HFFc6 (cell line): ENCODE data around the gene KPNA4. TPM values are rescaled to one million over a fixed set of nuclear protein-coding genes. Genes with fewer than 3 reads are reported as not detected.

Experiments
- DNase-seq: peaks from one replicate; pipeline ENCODE4 v3.0.0-alpha.2; 2018
- H3K27ac Mint-ChIP-seq: 2 replicates; pipeline ENCODE4 v1.8.0; 2020; ENCODE audit warnings: mild to moderate bottlenecking, mixed read lengths
- H3K27me3 Mint-ChIP-seq: 2 replicates; pipeline ENCODE4 v1.8.0; 2021; ENCODE audit warnings: mild to moderate bottlenecking, moderate library complexity, mixed read lengths; ENCODE audit not compliant: insufficient read depth
- H3K36me3 Mint-ChIP-seq: 2 replicates; pipeline ENCODE4 v1.8.0; 2021; ENCODE audit warnings: low read depth, mixed read lengths
- H3K4me1 Mint-ChIP-seq: 2 replicates; pipeline ENCODE4 v1.8.0; 2020; ENCODE audit warnings: low read depth, mixed read lengths
- H3K4me3 Mint-ChIP-seq: 2 replicates; pipeline ENCODE4 v1.8.0; 2020; ENCODE audit warnings: mild to moderate bottlenecking, moderate library complexity, mixed read lengths
- H3K9me3 Mint-ChIP-seq: 2 replicates; pipeline ENCODE4 v1.8.0; 2020; ENCODE audit warnings: mild to moderate bottlenecking, mixed read lengths
- total RNA-seq, 6 experiments: library from RNA; stranded (reverse); fragmentation: NEBNext Ultra II Directional; extraction: Animal tissue kit (Norgen Biotek cat#: 25700); gene quantifications; 2 replicates in 1 of 6; 3 replicates in 5 of 6; pipeline ENCODE4 v1.2.3, GENCODE V29; 2021
- TF ChIP-seq, protein P1 (sequence below): fragments of 200-600 bp; sonication (generic); IDR thresholded peaks from 2 replicates; pipeline ENCODE4 v1.5.0; 2021; ENCODE audit warnings: antibody characterized with exemption, mild to moderate bottlenecking

KPNA4 gene
- total RNA-seq, 6 experiments from 2014 or later, result 72.4 to 113 (median 99.0) TPM

DNA sequence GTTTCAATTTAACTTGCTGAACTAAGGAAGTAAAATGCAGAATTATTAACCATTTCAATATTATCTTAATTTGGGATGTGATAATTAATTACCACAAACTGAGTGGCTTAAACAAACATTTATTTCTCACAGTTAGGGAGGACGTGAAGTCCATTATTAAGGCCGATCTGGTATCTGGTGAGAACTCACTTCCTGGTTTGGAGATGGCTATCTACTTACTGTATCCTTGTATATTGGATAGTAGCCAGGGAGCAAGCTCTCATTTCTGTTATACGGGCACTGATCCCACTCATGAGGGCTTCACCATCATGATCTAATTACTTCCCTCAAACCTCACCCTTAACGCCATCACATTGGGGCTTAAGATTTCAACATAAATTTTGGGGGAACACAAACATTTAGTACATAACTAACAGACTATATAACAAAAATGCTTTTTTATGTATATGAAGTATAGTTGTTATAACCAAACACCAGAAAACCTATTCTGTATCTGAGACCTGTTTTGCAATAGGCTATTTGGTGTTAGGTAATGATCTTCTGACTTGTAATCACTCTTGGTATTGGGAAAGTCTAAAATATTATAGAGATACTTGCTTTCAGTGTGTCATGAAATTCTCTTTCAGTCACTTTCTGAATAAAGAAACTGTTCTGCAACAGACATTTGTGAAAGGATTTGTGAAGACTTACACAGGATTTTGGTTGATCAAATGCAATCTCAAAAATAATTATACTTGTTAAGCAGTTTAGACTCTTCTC, 4.7 kb upstream of the KPNA4 start:
- no peak for DNase-seq
- H3K36me3 Mint-ChIP-seq, result peaks cover 13% of the 10 kb centered on the region; the same call in 1 of the 2 replicates
- H3K4me1 Mint-ChIP-seq, result peaks cover 26% of the 10 kb centered on the region
- TF ChIP-seq, protein P1, sequence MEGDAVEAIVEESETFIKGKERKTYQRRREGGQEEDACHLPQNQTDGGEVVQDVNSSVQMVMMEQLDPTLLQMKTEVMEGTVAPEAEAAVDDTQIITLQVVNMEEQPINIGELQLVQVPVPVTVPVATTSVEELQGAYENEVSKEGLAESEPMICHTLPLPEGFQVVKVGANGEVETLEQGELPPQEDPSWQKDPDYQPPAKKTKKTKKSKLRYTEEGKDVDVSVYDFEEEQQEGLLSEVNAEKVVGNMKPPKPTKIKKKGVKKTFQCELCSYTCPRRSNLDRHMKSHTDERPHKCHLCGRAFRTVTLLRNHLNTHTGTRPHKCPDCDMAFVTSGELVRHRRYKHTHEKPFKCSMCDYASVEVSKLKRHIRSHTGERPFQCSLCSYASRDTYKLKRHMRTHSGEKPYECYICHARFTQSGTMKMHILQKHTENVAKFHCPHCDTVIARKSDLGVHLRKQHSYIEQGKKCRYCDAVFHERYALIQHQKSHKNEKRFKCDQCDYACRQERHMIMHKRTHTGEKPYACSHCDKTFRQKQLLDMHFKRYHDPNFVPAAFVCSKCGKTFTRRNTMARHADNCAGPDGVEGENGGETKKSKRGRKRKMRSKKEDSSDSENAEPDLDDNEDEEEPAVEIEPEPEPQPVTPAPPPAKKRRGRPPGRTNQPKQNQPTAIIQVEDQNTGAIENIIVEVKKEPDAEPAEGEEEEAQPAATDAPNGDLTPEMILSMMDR, result no peak
- no peak overlapping the region; the same call in 1 of the 2 replicates for H3K27ac Mint-ChIP-seq
- H3K27me3 Mint-ChIP-seq, result no peaks in the 10 kb centered on the region; the same call in 1 of the 2 replicates
- H3K9me3 Mint-ChIP-seq, result no peaks in the 10 kb centered on the region
- no peak overlapping the region for H3K4me3 Mint-ChIP-seq

DNA sequence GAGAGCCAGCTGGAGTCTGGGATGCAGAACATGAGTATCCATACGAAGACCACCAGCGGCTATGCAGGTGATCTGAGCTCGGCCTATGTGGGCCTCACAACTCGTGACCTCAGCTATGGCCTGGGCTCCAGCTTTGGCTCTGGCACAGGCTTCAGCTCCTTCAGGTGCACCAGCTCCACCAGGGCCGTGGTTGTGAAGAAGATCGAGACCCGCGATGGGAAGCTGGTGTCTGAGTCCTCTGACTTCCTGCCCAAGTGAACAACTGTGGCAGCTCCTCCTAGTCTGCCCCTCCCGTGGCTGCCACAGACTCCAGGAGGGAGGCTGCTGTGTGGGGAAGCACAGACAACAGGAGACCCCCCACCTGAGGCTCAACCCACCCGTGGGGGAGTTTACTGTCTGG, 3.6 kb upstream of the KPNA4 start:
- TF ChIP-seq, protein P1, result no peak
- Mint-ChIP-seq H3K9me3 (no peaks in the 10 kb centered on the region), H3K27ac (no peak overlapping the region), H3K4me3 (no peak overlapping the region), H3K27me3 (no peaks in the 10 kb centered on the region; the same call in 1 of the 2 replicates), H3K36me3 (peaks cover 19% of the 10 kb centered on the region), H3K4me1 (peaks cover 26% of the 10 kb centered on the region)
- DNase-seq, result no peak

DNA sequence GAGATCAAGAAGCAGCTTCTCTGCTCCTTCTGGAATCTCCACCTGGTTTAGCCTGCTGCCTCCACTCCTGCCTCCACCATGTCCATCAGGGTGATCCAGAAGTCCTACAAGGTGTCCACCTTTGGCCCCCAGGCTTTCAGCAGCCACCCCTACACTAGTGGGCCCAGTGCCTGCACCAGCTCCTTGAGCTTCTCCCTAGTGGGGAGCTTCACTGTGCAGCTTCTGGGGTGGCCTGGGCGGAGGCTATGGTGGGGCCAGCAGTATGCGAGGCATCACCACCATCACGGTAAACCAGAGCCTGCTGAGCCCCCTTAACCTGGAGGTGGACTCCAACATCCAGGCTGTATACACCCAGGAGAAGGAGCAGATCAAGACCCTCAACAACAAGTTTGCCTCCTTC, 2.4 kb upstream of the KPNA4 start:
- Mint-ChIP-seq H3K36me3 (peaks cover 30% of the 10 kb centered on the region), H3K27me3 (no peaks in the 10 kb centered on the region)

DNA sequence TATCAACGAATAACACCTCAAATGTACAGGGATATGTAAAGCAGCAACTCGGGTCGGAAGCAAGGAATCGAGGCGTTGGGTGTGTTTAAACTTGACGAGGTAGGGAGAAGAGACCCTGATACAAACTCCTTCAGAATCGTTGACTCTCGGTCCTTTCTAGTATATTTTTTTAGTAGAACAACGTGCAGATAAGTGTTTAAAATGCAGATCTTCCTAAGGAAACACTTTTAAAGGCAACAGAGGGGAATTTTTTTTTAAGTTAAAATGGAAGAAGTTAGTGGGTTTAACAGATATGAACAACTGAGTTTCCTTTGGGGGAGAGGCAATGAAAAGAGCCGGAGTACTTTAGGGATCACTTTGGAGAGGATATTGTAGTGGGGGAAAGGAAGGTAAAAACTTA, 1.1 kb upstream of the KPNA4 start:
- DNase-seq, result no peak
- Mint-ChIP-seq H3K27ac (peak overlapping the region; percentile 100), H3K9me3 (no peaks in the 10 kb centered on the region), H3K4me3 (peak overlapping the region; percentile 91), H3K4me1 (peaks cover 47% of the 10 kb centered on the region), H3K36me3 (peaks cover 32% of the 10 kb centered on the region), H3K27me3 (no peaks in the 10 kb centered on the region)
- TF ChIP-seq, protein P1, result no peak

More for the DNA sequence above, 2.4 kb upstream of the KPNA4 start:
- Mint-ChIP-seq H3K4me3 (no peak overlapping the region), H3K9me3 (no peaks in the 10 kb centered on the region), H3K27ac (no peak overlapping the region), H3K4me1 (peaks cover 34% of the 10 kb centered on the region)
- TF ChIP-seq, protein P1, result no peak
- DNase-seq, result no peak

DNA sequence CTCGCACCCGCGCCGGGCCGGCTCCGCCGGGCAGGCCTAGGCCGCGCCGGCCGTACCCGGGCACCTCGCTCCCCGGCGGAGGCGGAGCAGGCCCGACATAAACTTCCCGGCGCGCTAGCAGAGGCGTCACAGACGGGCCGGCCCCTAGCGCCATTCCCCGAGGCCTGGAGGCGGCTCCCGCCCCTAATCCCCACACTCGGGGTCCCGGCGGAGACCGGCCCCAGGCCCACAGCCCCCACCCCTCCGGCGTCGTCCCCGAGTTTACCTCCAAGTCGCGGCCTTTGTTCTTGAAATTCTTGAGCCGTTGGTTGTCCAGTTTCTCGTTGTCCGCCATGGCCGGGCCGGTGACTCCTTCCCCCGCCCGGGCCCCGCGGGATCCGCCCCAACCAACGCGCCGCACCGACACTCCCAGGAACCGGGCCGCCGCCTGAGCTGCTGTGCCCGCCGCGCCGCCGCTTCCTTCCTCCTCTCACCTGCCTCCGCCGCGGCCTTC, 376 bp downstream of the KPNA4 start:
- Mint-ChIP-seq H3K4me3 (peak overlapping the region; percentile 91), H3K36me3 (peaks cover 32% of the 10 kb centered on the region), H3K27me3 (no peaks in the 10 kb centered on the region), H3K27ac (peak overlapping the region; percentile 100), H3K4me1 (peaks cover 60% of the 10 kb centered on the region), H3K9me3 (no peaks in the 10 kb centered on the region)
- TF ChIP-seq, protein P1, result no peak
- DNase-seq, result peak; percentile 22
